GM19025 (cell line): ENCODE results near the gene BUD31.
A peak's percentile ranks its signal among the peaks of the same experiment; 100 is the strongest.
"Not testable (repeated sequence)": the region's sequence is repeated elsewhere in the genome, so short reads cannot be mapped to it uniquely, and the experiment has no call there.

Experiments used
- ATAC-seq: cut with Tn5 transposase; IDR thresholded peaks from one replicate; pipeline ENCODE4 v1.9.1; 2021; ENCODE audit warnings: mild to moderate bottlenecking, low read depth, moderate library complexity; ENCODE audit not compliant: unreplicated experiment

The BUD31 gene

DNA sequence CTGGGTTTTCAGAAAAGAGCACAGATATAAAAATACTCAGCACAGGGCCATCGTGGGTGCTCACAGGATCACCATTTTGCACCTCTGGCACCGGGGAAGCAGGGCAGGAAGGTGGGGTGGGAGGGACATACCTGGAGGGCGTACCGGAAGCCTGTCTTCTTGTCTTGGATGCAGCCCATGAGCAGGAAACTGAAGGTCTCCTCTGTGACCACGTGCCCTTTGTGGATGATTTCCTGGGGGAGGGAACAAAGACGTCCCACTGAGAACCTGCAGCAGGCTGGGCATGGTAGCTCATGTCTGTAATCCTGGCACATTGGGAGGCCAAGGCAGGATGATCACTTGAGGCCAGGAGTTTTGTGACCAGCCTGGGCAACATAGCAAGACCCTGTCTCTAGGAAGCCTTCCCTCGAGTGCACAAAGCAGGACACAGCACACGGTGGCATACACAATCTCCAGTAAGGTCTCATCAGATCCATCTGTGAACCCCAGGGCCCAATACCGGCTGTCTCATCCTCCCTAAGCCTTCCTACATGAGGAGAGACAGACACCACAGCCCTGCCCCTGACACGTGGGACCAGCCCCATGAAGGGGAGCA, 20.3 kb downstream of the BUD31 start:
- no peak for ATAC-seq

DNA sequence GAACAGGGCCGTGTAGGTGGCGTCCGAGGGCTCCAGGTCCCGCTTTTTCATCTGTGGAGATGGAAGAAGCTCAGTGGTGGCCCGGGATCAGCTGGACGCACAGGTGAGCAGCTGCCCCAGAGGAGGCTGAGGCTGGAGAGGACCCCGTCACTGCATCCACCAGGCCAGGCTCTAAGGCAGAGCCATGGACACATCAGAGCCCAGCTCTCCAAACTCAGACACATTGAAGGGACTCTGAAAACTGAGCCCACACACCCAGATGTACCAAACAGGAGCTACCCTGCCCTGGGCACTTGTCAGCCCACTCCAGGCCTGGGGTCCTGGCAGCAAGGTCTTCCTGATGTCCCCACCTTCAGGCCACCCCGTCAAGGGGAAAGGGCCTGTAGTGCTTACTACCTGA, 21.0 kb downstream of the BUD31 start:
- ATAC-seq: no peak

DNA sequence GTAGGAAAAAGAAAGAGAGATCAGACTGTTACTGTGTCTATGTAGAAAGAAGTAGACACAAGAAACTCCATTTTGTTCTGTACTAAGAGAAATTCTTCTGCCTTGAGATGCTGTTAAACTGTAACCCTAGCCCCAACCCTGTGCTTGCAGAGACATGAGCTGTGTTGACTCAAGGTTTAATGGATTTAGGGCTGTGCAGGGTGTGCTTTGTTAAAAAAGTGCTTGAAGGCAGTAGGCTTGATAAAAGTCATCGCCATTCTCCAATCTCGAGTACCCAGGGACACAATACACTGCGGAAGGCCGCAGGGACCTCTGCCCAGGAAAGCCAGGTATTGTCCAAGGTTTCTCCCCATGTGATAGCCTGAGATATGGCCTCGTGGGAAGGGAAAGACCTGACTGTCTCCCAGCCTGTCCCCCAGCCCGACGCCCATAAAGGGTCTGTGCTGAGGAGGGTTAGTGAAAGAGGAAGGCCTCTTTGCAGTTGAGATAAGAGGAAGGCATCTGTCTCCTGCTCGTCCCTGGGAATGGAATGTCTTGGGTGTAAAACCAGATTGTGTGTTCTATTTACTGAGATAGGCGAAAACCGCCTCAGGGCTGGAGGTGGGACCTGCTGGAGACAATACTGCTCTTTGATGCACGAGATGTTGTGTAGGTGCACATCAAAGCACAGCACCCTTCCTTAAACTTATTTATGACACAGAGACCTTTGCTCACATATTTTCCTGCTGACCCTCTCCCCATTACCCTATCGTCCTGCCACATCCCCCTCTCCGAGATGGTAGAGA, 23.2 kb downstream of the BUD31 start:
- not testable (repeated sequence) for ATAC-seq

DNA sequence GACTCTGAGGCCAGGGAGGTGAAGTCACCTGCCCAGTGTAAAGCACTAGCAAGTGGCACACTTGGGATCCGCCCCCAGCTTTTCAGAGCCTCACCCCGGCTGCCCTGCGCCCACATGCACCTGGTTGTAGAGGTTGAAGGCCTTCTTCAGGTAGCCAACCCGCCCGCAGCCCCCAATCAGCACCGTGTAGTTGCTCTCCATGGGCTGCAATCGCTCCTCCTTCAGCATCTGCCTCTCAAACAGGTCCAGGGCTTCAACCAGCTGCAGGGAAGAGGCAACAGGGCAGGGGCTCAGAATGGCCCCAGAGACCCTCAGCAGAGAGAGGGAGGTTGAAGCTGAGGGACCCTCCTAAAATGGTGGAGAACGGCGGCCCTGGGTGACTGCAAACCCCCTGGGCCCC, 24.4 kb downstream of the BUD31 start:
- ATAC-seq: no peak

DNA sequence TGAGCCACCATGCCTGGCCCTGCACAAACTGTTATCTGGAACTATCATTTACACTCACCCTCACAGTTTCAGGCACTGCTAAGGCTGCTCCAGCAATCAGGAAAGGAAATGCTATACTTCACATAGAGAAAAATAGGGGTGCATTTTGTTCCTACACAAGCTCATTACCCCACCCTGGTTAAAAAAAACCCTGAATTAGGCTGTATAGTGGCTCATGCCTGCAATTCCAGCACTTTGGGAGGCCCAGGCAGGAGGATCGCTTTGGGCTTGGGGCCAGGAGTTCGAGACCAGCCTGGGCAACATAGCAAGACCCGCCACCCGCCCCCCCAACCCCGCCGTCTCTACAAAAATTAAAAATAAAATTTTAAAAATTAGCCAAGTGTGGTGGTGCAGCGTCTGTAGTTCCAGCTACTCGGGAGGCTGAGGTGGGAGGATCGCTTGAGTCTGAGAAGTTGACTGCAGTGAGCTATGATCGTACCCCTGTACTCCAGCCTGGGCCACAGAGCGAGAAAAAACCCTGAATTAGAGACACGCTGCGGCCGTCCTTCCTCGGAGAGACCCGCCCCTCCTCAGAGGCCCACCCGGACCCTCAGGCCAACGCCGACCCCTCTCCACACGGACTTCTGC, 29.3 kb downstream of the BUD31 start:
- ATAC-seq: no peak

DNA sequence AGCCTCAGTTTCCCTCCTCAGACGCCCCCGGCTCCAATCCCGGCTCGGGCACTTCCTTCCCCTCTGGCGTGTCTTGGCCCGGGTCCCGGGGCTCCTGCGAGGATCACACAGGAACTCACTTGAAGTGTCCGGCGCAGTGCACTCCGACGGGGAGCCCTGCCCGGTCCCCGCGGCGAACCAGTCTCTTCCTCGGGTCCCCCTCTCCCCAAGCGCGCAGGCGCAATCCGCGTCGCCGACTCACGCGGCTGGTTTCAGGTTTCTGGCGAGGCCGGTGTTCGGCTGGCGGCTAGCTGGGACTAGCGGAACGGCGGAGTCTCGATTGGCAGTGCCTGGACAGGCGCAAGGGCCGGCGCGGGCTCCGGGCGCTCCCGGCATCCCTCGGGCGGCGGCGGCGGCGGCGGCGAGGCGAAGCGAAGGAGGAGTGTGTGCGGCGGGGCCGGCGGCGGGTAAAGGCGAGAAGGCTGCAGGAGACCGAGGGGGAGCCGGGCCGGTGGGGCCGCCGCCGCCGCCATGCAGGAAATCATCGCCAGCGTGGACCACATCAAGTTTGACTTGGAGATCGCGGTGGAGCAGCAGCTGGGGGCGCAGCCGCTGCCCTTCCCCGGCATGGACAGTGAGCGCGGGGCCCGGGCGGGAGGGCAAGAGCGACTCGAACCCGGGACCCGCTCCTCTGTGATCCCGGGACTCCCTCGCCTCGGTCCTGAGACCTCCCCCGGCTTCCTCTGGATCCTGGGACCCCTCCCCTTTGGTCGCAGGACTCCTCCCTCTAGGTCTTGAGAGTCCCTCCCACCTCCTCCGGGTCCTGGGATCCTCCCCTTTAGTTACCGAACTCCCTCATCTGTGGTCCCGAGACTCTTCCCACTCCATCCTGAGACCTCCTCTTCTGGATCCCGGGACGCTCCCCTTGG, 30.1 kb downstream of the BUD31 start, which contains the start of the genes CPSF4 and PTCD1:
CPSF4 (plus strand) TSS at position 371 of the 908 bp plus-strand sequence; CDS start at position 511, 140 bp downstream.
PTCD1 (minus strand) TSS at position 226 of the 908 bp plus-strand sequence. CDS start 3,556 bp downstream, outside the sequence.
- ATAC-seq: peak; percentile 95

DNA sequence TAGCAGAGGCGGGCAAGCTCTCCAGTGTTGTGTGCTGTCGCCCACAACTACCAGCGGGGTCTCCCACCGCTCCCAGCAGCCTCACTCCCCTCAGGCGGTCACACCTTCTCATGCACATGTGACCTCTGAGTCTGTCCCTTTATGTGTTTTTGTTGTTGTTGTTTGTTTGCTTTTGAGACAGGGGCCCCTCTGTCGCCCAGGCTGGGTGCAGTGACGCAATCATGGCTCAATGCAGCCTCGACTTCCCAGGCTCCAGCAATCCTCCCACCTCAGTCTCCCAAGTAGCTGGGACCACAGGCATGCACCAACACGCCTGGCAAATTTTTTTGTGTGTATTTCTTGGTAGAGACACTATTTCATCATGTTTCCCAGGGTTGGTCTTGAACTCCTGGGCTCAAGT, 31.4 kb downstream of the BUD31 start:
- ATAC-seq: no peak

DNA sequence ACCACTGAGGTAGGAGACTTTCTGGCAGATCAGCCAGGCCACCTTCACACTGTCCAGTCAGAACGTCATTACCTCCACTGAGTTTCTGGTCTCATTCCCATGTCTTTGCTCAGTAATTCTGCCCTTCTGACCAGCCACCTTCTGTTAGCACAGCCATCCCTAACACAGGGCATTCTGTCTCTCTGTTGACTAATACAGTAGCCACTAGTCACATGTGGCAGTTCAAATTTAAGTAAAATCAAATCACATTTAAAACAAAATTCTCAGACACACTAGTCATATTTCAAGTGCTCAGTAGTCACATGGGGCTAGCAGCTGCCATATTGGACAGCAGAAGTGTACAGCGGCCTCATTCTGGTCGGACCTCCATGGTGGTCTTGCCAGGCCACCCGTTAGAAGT, 37.3 kb downstream of the BUD31 start:
- ATAC-seq: no peak

DNA sequence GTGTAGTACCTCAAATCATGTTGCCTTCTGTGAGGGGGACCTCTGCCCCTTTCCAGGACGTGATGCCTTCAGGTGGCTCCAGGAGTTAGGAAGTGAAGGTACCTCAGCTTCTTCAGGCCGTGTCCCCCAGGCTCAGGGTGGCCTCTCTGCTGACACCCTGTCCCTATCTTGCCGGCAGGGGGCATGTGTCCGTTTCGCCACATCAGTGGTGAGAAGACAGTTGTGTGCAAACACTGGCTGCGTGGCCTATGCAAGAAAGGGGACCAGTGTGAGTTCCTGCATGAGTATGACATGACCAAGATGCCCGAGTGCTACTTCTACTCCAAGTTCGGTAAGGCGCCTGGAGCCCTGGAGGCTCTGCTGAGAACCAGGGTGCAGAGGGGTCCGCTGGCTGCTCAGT, 39.2 kb downstream of the BUD31 start:
- ATAC-seq: no peak

DNA sequence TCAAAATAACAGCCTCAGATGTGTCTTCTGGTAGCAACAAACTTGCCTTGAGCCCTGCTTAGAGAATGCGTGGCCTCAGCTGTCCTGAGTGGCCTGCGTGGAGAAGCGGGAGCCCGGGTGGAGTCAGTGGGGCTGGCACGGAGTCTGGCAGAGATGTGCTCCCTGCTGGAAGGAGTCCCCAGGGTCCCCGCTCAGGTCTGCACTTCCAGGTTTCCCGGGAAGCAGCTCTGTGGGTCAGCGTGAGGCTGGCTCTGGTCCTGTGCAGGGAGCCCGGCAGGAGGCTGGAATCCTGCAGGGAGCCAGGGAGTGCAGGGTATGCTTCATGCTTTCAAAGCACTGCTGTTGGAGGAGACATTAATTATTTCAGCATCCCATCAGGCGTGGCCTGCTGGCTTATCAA, 40.1 kb downstream of the BUD31 start:
- no peak for ATAC-seq

DNA sequence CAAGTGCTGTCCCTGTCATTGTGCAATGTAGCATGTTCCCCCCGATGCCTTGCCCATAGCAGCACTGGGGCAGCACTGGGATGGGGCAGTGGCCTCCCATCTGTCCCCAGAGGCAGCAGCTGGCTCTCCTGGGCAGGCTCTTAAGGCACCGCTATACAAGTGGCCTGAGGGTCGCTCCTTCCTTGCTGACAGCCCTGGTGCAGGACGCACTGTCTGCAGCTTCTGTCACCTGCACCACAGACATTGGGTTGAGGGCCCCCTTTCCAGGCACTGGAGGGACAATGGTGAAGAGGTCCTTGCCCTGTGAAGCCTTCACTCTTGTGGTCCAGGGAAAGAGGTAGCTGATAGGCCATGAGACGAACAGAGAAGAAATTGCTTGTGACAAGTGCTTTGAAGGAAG, 40.6 kb downstream of the BUD31 start:
- no peak for ATAC-seq

DNA sequence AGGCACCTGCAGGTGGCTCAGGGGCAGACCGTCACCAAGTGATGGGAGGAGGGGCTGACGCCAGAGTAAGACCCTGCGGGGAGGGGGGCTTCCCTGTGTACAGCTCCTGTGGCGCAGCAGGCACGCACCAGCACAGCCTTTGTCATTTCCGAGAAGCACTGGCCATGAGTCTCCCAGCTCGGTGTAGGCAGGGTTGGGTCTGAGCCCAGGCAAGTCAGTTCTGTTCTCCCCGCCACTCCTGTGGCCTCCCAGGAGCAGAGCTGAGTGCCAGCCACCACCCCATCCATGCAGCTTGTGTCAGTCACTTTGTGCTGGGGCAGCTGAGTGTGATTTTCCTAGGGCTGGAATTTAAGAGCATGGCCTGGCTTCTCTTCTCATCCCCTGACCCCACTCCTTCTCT, 43.2 kb downstream of the BUD31 start:
- ATAC-seq: no peak

DNA sequence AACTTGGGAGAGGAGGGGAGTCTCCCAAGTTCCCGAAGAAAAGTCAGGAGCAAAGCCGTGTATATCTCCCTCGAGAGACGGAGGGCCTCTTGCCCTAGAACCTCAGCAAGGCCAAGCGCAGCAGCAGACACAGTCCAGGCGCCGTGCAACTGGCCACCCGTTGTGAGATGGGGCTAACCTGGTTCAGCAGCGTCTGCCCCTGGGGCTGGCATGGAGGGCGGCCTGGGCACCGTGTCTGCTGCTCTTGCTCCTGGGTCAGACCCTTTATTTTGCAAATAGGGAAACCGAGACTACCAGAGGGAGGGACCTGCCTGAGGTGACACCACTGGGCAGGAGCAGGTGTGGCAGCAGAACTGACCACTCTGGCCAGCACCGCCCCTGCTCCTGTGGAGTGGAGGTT, 43.8 kb downstream of the BUD31 start:
- no peak for ATAC-seq

DNA sequence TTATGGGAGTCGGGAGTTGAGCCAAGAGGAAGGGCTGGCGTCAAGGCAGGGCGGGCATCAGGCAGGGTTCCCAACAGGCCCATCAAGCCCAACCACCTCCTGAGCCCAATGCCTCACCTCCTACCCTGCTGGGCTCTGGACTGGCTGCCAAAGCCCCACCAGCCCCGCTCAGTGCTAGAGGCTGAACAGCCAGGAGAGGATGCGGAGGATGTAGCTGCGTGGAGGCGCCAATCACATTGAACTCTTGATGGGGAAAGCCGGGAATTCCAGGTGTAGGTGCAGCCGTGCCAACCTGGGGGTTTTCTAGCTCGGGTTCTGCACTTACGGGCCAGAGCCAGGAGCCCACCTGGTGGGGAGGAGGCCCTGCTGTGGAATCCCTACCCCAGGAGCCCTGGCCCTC, 44.3 kb downstream of the BUD31 start:
- no peak for ATAC-seq

DNA sequence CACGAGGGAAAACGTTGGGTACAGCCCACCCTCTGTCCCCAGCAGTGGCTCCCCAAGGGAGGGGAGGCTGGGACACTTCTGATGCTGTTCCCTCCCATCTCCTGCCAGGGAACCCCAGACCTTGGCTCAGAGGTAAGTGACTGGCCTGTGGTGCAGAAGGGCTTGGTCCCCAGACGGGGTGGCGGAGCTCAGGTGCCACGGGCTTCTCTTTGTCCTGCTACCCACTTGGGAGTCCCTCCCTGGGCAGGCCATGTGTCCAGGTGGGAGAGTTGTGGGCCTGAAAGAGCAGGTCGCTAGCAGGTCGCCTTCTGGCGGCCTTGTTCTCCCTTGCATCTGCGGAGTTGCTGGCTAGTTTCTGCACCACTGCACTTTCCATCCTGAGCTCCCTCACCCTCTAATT, 47.1 kb downstream of the BUD31 start:
- ATAC-seq: no peak

DNA sequence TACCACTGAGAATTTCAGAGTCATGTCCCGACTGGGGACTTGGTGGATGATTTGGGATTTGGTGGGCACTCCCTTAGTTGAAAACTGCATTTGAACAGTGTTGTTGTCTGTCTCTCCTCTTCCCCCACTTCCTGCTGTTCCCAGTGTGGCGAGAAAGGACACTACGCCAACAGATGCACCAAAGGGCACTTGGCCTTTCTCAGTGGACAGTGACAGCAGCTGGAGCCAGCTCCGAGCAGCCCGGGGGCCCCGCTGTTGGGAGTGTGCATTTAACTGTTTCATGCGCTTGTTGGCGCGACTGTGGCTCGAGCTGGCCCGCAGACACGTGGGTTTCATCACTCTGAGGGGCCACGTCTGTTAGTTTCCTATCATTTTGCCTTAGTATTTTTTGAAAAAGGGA, 47.5 kb downstream of the BUD31 start:
- ATAC-seq: no peak

DNA sequence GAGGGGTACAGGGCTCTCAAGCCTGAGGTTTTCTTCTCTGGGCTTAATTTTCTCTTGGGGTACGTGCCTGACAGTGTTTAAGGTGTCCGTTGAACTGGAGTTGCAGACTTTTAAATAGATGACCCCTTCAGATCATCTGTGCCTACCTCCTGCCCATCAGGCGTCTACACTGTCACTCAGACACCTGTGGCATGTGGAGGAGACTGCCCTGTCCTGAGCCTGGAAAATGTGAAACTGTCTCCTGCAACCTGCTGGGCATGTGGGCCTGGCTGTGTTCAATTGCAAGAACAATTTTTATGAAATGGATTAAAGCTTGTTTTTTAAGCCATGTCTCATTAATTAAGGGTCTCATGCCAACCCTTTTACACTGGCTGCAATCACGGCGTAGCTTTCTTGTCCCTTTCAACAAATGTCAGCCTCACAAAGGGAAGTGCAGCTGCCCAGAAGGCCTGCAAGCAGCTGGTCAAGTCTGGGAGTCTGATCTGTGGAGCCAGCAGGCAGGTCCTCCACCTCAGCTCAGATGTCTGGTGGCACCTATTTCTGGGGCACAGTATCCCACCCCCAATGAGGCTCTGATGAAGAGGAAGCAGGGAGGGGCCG, 48.4 kb downstream of the BUD31 start:
- ATAC-seq: no peak

DNA sequence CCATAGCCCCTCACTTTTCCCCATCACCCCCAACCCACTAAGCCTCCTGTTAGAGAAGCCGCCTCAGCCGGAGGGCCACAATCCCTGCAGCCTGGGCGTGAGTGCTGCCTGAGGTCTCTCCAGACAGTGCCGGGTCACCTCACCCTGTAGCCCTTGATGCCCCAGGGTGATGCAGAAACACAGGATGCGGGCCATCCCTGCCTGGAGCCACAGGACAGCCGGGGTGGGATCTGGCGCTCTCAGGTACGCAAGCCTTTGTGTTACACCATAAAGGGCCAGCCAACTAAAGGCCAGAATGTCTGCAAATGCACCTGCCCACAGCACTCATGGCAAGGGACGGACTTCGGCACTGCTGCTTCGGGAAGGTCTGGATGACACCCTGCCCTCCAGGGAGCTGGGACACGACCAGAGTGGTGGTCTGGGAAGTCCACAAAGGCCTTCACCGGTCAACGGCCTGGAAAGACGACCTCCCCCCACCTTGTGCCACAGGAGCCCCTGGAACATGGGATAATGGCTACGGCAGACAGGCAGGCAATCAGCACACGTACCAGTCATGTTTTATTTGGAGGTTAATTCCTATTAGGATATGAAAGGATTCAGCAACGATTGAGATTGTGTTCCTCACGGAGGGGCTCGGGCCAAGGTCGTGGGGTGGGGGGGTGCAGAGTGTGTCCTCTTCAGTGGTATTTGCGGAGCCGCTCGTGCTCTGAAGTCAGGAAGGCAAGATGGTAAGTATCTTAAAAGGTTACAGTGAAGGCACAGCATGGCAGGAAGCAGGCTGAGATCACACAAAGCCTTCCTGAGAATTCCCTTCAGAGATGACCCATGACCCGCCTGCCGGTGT, 49.1 kb downstream of the BUD31 start:
- ATAC-seq: no peak

DNA sequence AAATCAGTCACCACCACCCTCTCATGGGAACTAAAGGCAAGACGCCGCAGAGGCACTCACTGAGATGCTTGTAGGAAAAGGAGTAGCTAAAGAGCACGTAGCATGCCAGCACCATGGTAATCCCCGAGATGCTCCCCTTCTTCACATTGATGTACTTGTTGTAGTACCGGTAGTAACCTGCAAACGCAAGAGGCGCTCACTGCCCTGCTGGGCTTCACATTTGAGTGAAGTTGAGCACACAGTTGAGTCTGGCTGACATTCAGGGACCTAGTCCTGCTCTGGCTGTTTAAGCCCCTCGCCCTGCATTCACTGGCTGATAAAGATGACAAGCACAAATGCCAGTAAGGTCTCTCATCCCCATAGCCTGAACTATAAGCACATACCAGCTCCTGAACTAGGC, 50.3 kb downstream of the BUD31 start:
- no peak for ATAC-seq
